Raji (cell line): ENCODE data around the gene SGSM2.

Experiments
- POLR2A ChIP-seq: IDR thresholded peaks from 2 replicates; pipeline ENCODE4 v1.6.1; 2011; ENCODE audit warnings: low read depth, low read length, control low read depth; ENCODE audit not compliant: insufficient read depth

SGSM2 gene

DNA sequence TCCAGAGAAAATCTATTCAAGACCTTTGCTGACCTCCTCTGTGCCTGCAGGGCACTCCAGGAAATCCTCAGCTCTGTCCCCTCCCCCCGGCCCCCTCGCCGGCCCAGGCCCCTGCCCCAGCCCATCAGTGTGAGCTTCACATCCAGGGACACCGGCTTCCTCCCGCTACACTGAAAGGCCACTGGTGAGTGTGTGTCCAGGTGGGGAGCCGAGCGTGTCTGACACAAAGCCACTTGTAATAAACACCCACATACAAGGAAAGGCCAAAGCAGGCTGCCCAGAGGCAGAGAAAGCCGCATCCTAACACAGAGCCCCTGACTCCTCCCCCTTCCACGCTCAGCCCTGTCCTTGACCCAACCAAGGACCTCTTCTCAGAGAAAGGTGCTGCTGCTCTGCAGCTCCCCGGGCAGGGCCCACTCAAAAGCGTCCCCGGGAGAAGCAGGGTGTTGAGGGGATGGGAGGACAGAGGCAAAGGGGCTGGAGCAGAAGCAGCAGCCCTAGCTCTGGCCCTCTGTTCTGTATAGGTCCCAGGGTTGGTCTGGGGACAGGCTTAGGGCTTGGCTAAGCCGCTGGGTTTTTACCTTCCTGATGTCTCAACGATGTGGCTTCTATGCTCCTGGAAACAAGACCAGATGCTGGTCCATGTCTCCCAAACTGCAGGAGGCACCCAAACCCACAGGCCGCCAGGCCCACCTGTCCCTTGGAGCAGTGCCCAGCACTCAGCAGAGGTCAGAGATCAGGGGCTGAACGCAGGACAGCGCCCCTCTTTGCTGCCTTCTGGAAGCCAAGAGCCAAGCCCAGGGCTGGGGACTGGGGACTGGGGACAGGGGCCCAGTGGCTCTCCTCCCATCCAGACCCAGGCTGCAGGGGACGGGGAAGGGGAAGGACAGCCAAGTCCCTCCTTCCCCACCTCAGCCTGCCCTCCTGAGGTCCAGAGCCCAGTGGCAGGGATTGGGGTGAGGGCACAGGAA is 48.2 kb downstream of the SGSM2 start:
- TF ChIP-seq POLR2A, result no peak

DNA sequence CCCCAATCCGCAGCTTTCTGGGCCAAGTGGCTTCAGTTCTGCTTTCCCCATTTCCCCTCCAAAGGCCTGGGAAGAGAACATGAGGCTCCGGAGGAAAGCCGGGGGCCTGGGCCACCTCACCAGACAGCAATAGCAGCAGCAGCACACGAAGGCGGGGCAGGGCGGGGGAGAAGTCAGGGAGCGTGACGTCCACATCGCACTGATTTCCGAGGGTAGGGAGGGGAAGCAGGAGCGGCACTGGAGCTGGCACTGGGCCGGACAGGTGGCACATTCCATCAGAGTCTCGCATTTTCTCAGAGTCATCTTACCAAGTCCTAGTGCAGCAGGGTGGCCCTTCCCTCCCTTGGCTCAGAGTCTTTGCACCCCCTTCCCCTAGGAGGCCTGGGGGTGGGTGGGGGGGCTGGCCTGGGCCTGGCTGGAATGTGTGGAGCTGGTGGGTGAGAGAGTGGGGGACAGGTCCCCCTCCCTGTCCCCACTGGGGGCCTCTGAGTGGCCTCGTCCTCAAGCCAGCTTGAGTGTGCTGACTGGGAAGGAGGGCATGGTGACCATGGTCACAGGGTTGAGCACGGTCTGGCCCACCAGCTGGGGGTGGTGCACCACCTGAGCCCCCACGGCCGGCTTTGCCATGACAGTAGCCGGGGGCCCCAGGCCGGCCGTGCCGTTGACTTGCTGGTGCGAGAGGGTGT is 49.2 kb downstream of the SGSM2 start:
- TF ChIP-seq POLR2A, result no peak

DNA sequence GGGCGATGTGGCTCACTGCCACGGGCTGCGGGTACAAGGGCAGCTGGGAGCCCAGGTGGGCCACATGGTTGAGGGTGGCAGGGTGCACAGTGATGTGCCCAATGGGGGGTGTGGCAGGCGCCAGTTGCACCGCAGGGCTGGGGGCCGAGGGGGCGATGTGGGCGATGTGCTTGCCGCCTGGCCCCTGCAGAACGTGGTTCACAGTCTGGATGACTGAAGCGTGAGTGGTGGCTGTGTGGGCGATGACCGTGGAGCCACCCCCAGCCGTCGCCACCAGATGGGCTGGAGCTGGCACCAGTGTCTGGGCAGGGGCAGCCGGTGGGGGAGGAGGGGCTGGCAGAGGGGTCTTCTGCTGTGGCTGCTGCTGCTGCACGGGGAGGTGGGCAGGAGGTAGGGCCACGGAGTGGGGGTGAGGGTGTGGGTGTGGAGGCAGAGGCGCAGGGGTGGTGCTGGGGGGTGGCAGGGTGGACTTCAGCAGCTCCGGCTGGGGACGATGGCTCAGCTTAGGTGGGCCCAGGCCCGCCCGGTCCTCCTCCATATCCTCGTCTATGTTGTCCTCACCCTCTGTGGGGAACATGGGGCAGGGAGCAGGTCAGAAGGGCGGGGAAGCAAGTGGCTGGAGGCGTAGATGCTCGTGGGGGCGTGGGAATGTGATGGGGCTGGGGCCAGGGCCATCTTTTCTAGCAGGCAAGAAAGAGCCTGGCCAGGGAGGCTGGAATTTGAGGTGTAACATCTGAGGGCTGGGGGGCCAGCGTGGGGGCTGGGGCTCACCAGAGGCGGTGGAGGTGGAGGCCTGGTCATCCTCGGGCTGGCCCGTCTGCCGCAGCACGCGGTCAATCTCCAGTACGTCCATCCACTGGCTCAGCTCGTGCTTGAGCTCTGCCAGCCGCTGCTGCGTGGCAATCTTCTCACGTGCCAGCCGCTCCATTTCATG is 50.1 kb downstream of the SGSM2 start:
- TF ChIP-seq POLR2A, result no peak

DNA sequence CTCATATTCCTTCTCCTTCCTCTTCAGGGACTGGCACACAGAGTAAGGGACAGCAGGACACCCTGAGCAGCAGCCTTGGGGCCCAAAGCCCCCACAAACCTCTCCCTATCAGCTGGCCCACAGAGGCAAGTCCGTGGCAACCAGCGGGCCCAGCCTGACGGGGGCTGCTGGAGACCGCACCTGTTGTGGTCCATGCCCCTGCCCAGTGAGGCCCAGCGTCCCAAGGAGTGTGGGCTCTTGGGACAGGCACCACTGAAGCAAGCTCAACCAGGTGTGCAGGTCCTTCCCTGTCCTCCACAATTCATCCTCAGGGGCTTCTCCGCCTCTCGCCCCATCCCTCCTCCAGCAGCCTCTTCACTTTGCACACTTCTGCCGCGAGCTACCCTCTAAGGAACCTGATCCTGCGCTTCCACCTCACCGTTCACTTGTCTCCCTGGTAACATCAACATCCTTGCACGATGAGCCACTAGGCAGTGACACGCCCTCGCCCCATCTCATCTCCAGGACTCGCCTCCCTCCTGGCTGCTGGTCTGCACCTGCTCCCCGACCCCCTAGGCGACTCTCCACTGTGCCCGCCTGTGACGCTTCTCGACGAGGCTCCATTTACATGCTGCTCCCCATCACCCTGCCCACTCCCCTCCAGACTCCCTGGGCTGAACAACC is 50.9 kb downstream of the SGSM2 start:
- TF ChIP-seq POLR2A, result no peak

DNA sequence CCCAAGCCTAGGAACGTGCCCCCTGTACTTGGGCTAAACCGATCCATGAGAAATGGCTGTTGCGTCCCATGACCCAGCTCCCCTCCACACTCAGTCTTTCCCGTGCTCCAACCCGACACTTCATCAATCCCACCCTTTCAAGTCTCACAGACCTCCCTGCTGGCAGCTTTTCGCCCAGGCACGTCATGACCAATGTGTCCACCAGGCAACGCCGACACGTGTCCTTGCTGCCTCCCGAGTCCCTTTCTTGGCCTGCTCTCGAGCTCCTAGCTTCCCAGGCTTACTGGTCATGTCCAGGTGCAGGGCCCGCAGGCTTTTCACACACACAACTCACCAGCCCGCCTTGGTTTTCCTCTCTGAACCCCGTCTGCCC is 51.4 kb downstream of the SGSM2 start:
- no peak for TF ChIP-seq POLR2A

DNA sequence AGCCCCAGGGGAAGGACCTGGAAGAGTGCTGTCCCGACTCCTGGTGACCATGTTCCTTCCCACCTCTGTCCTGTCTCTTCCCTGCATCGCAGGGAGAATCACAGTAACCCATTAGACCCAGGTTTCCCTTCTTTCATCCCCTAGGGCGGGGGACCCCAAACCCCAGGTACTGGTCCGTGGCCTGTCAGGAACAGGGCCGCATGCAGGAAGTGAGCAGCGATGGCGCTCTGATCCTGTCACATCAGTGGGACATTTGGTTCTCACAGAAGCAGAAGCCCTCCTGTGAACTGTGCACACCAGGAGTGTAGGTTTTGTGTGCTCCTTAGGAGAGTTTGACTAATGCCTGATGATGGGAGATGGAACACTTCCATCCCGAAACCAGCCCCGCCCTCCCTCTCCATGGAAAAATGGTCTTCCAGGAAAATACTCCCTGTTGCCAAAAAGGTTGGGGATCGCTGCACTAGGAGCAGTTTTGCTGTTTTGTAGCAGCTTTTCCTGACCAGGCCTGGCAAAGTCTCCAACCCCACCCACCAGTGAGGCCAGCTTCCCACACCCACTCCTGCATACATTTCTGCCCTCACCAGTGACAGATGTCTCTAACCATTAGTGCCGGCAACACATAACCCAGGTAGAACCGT is 53.0 kb downstream of the SGSM2 start:
- TF ChIP-seq POLR2A, result no peak

DNA sequence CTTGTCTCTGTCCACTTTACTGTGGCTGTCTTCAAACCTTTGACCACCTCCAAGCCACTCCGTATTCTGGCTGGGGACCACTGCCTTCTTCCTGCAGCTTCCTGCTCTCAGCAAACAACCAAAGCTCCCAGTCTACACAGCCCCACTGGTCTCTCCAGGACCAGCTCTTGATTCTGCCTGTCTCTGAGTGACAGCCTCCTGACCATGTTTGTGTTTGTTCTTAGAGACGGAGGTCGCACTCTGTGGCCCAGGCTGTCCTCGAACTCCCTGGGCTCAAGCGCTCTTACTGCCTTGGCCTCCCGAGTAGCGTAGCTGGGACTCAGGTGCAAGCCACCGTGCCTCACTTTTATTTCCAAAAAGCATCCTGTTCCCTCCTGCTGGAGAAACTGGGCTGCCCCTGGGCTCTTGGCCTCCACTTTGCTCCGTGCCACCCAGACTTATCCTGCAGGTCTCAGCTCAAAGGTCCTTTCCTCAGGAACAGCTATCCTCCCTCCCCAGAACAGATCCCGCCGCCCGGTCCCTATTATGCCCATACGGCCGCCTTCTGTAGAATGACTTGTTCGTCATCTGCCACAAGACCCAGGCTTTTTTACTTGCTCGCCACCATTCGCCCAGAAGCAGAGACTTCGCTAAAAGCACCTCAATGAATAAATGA is 54.4 kb downstream of the SGSM2 start:
- no peak for TF ChIP-seq POLR2A

DNA sequence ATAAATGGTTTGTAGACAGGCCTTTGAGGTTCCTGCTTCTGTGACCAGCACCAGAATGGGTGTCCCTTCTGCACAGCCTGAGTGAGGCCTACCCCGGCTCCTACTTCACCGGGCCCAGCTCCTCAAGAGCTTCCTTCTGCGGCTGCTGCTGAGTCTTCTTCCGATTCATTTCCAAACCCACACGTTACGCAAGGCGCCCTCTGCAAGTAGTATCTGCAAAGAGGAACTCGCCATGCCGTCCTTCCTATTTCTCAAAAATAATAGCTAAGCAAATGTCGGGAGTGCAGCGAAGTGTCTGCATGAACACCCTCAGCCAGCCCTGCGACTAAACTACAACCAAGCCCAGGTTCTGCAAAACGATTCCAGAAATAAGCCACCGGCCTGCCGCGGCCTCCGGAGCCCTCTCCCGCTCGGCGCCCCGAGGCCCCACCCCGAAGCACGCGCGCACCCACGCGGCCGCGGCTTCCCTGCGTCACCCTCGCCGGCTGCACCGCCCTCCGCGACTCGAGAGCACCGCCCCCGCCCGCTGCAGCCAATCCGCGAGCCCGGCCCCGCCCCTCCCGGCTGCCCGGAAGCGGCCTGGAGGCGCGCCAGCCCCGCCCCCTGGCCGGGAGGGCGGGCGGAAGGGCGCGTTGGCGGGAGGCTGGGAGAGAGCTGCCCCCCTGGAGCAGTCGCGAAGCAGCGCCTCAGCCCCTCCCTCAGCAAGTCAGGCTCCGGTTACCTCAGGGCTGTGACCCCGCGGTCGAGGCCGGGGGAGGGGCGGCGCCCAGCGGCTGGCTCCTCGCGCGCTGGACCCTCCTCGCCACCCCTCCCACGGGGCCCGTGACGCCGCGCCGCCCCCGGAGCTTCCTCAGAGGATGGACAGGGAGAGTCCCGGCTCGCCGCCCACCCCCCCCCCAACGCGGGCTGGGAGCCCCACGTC is 55.2 kb downstream of the SGSM2 start:
- TF ChIP-seq POLR2A, result peak; percentile 86

DNA sequence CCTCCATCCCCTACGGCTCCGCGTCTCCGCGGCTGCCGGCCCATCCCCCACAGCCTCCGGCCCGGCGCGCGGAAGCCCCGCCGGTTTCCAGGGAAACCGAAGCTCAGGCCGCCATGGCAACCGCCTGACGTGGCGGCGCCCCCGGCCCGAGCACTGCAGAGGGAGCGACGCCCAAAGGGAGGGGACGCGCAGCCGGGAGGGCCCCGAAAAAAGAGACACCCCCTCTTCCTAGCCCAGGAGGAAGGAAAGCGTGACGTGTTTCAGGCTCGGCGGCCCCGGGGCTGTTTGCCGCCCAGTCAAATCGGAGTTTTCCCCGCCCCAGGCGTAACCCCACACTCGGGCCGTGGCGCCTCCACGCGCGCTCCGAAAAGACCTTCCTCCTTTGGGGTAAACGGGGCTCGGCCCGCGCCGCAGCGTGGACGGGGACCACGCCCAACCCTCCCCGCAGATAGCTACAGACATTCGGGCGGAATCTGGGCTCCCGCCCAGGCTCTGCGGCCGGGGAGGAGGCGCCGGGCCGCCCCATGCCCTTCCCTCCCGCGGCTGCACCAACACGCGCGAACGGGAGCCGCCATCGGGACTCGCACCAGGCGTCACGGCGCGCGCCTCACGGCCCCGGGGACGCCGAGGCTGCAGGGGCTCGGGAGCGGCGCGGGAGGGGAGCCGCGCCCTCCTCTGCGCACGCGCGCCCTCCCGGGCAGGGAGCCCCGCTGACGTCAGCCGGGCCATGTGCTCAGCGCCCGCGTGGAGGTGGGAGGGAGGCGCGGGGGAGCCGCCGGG is 56.1 kb downstream of the SGSM2 start:
- TF ChIP-seq POLR2A, result peak; percentile 64

DNA sequence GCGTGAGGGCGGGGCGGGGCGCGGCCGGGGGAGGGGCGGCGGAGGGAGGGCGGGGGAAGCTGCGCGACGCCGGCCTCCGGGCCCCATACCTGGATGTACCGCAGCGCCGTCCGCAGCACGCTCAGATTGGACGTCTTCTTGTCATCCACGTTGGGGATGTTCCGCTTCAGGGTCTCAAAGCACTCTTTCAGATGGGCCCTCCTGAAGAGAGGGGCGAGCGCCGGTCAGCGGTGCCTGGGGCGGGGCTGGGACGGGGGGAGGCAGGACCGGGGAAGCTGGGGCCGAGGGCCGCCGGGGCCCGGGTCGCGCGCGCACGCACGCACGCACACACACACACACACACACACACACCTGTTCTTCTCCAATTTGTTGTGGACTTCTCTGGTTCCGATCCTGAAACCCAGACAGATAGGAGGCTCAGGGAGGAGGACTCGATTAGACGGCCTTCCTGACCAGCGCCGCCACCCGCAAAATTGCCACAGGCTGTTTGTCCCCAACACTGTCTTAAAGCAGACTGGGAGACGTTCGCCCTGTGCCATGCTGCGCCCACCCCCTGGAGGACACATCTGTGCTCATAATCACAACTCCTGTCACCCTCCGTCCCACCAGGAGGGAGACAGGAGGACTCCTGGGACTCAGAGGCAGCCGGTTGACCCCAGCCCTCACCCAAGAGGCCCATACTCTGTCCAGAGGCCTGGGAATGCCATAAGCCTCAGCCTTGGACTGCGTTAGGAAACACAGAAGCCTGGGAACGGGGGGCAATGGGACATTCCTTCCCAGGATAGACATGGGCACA is 56.9 kb downstream of the SGSM2 start:
- TF ChIP-seq POLR2A, result no peak

DNA sequence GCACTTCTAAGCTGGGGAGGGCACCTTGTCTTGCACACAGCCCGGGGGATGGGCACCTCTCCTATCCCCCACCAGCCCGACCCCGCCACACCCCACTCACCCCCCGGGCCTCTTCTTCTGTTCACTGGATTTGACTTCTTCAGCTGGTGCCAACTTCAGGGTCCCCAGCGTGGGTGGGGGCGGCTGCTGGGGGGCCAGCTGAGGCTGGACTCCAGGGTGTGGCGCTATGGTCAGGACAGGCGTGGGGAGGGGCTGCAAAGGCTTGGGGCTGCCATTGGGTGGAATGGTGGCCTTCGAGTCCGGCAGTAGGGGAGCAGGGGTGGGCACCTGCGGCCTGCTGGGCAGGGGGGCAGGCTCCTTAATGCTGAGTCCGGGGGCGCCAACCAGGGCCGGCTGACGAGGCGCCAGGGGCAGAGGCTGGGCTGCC is 57.5 kb downstream of the SGSM2 start:
- TF ChIP-seq POLR2A, result no peak
